MCF 10A (cell line): ENCODE results near the gene ASH1L. TPM values are rescaled to one million over a fixed set of nuclear protein-coding genes. Genes with fewer than 3 reads are reported as not detected.

Experiments
- BruUV-seq: library from RNA; stranded (reverse); fragments of 400-500 nt; replicated peaks from 2 replicates; lab custom pipeline; 2021; lab: Mats Ljungman, UMichigan
- CTCF ChIA-PET: fragments of 300-600 bp; sonication (Branson Sonifier 250); formaldehyde crosslinking; extraction: SDS; loops from one replicate; lab custom pipeline; 2021; ENCODE audit warnings: antibody characterized with exemption, inconsistent platforms; lab: Yijun Ruan, JAX
- POLR2A ChIA-PET: fragments of 300-600, 350-650 bp; sonication (Branson Sonifier 250); formaldehyde crosslinking; extraction: SDS; loops from one replicate; lab custom pipeline; 2020; ENCODE audit warnings: antibody characterized with exemption, inconsistent platforms; lab: Yijun Ruan, JAX
- DNase-seq: peaks from one replicate; pipeline ENCODE4 v3.0.0-alpha.2; 2018; ENCODE audit not compliant: unreplicated experiment
- H3K27ac Mint-ChIP-seq: one replicate; pipeline ENCODE4 v1.8.0; 2022; ENCODE audit warnings: mild to moderate bottlenecking, low read depth, mixed read lengths; ENCODE audit not compliant: unreplicated experiment
- H3K27me3 Mint-ChIP-seq: one replicate; pipeline ENCODE4 v1.8.0; 2022; ENCODE audit warnings: mixed read lengths; ENCODE audit not compliant: insufficient read depth, unreplicated experiment
- H3K36me3 Mint-ChIP-seq: one replicate; pipeline ENCODE4 v1.8.0; 2022; ENCODE audit warnings: mild to moderate bottlenecking, moderate library complexity, mixed read lengths; ENCODE audit not compliant: insufficient read depth, unreplicated experiment
- H3K4me1 Mint-ChIP-seq: one replicate; pipeline ENCODE4 v1.8.0; 2022; ENCODE audit warnings: mixed read lengths; ENCODE audit not compliant: insufficient read depth, unreplicated experiment
- H3K4me3 Mint-ChIP-seq: one replicate; pipeline ENCODE4 v1.8.0; 2022; ENCODE audit warnings: mild to moderate bottlenecking, moderate library complexity, mixed read lengths; ENCODE audit not compliant: unreplicated experiment
- H3K9me3 Mint-ChIP-seq: one replicate; pipeline ENCODE4 v1.8.0; 2022; ENCODE audit warnings: mixed read lengths; ENCODE audit not compliant: unreplicated experiment
- CTCF ChIP-seq: fragments of 200-600 bp; IDR thresholded peaks from one replicate; pipeline ENCODE4 v1.8.0; 2022; ENCODE audit warnings: antibody characterized with exemption, mild to moderate bottlenecking; ENCODE audit not compliant: unreplicated experiment
- intact Hi-C: fragments of 100-400 bp; cut with micrococcal nuclease; formaldehyde crosslinking; loops from 2 replicates; pipeline ENCODE4 v1.14.1; 2022
- microRNA-seq: library from miRNA; unstranded; fragments of <30 nt; microRNA quantifications from one replicate; pipeline ENCODE4 v1.2.0, GENCODE V29; 2022
- total RNA-seq: library from RNA; stranded (reverse); gene quantifications from 2 replicates; pipeline ENCODE4 v1.2.3, GENCODE V29; 2022

ASH1L gene
- total RNA-seq, 1 experiment from 2014 or later: 59.1 TPM

GRCh38 chr1:155287987-155288543 is 274.5 kb downstream of the ASH1L start:
- CTCF ChIA-PET: interaction anchor here (0.6 to 1.1 kb wide), 4 partner anchors 12 to 1694 kb away, joined by 3 to 4 read pairs (median 3); no protein-coding TSS in a partner anchor
- TF ChIP-seq CTCF: no peak
- H3K27ac Mint-ChIP-seq: no peak overlapping the region
- no peak for DNase-seq
- intact Hi-C loops: no loop called here
- POLR2A ChIA-PET: interaction anchor here (0.8 to 1.1 kb wide), 2 partner anchors 16 to 20 kb away, joined by 3 read pairs; no protein-coding TSS in a partner anchor
- BruUV-seq: no TSS peak
- no peaks in the 10 kb centered on the region for H3K9me3 Mint-ChIP-seq
- H3K4me3 Mint-ChIP-seq: no peak overlapping the region
- H3K36me3 Mint-ChIP-seq: no peaks in the 10 kb centered on the region
- H3K27me3 Mint-ChIP-seq: peaks cover 9% of the 10 kb centered on the region
- no peaks in the 10 kb centered on the region for H3K4me1 Mint-ChIP-seq

- DNase-seq: no peak
These were observed 276.1 kb downstream of the ASH1L start for GRCh38 chr1:155286544-155286943.

GRCh38 chr1:155285631-155286044 is 277.0 kb downstream of the ASH1L start:
- H3K4me1 Mint-ChIP-seq: no peaks in the 10 kb centered on the region
- no peaks in the 10 kb centered on the region for H3K36me3 Mint-ChIP-seq
- BruUV-seq: no TSS peak
- no peak for DNase-seq
- ChIA-PET CTCF (interaction anchor here (0.6 to 2.2 kb wide), 4 partner anchors 12 to 38 kb away, joined by 3 to 10 read pairs (median 4); no protein-coding TSS in a partner anchor), POLR2A (interaction anchor here (0.6 to 1.1 kb wide), 2 partner anchors 12 to 180 kb away, joined by 3 read pairs; partner anchors contain the start of gene CLK2)
- no peak for TF ChIP-seq CTCF
- intact Hi-C loops: no loop called here
- no peaks in the 10 kb centered on the region for H3K27me3 Mint-ChIP-seq
- no peak overlapping the region for H3K4me3 Mint-ChIP-seq
- H3K9me3 Mint-ChIP-seq: no peaks in the 10 kb centered on the region
- H3K27ac Mint-ChIP-seq: no peak overlapping the region

More at GRCh38 chr1:155286544-155286943, 276.1 kb downstream of the ASH1L start:
- ChIA-PET CTCF (interaction anchor here (1.1 to 2.2 kb wide), 2 partner anchors 36 to 39 kb away, joined by 3 to 10 read pairs; no protein-coding TSS in a partner anchor), POLR2A (interaction anchor here (0.6 to 1.1 kb wide), 3 partner anchors 13 to 303 kb away, joined by 3 read pairs; partner anchors contain the start of genes CLK2 and FDPS)
- peaks cover 4% of the 10 kb centered on the region for H3K27me3 Mint-ChIP-seq
- intact Hi-C loops: no loop called here
- H3K9me3 Mint-ChIP-seq: no peaks in the 10 kb centered on the region
- H3K36me3 Mint-ChIP-seq: no peaks in the 10 kb centered on the region
- H3K4me1 Mint-ChIP-seq: no peaks in the 10 kb centered on the region
- no peak overlapping the region for H3K27ac Mint-ChIP-seq
- H3K4me3 Mint-ChIP-seq: no peak overlapping the region
- no TSS peak for BruUV-seq
- TF ChIP-seq CTCF: no peak

Small RNA genes lying within 50 kb of the gene (microRNA-seq; reads per million reads assigned to microRNA genes)
- not detected for gene MIR555

Other genes with a start within 250 kb of the ASH1L start
- 18.6 and 19.5 TPM in 2 replicates for gene RUSC1, start 241.9 kb downstream of the ASH1L start, total RNA-seq
- gene MSTO1, start 47.4 kb upstream of the ASH1L start, total RNA-seq: 130 and 140 TPM in 2 replicates
- 78.6 and 88.5 TPM in 2 replicates for gene YY1AP1, start 126.0 kb upstream of the ASH1L start, total RNA-seq
- 226 and 235 TPM in 2 replicates for gene DAP3, start 126.3 kb upstream of the ASH1L start, total RNA-seq